ACC112 (cell line): Measurements from ENCODE around the gene ENAM.
A peak's percentile ranks its signal among the peaks of the same experiment; 100 is the strongest.
"Not testable (repeated sequence)": the region's sequence is repeated elsewhere in the genome, so short reads cannot be mapped to it uniquely, and the experiment has no call there.

Experiments used
- H2AFZ ChIP-seq: fragments of 200-600 bp; sonication (generic); one replicate; pipeline ENCODE4 v1.6.0; 2017; ENCODE audit warnings: antibody characterized with exemption, low read length; ENCODE audit not compliant: unreplicated experiment
- H3K27ac ChIP-seq: fragments of 200-600 bp; sonication (generic); 2 replicates; pipeline ENCODE4 v1.5.1; 2014; ENCODE audit warnings: low read depth, mild to moderate bottlenecking, antibody characterized with exemption, low read length, moderate library complexity
- H3K27me3 ChIP-seq: fragments of 200-600 bp; sonication (generic); 2 replicates; pipeline ENCODE4 v1.6.1; 2014; ENCODE audit warnings: mild to moderate bottlenecking, antibody characterized with exemption, low read length, moderate library complexity, mixed read lengths; ENCODE audit not compliant: insufficient read depth
- H3K36me3 ChIP-seq: fragments of 200-600 bp; sonication (generic); 2 replicates; pipeline ENCODE4 v1.6.1; 2016; ENCODE audit warnings: mild to moderate bottlenecking, antibody characterized with exemption, low read length, moderate library complexity, mixed read lengths; ENCODE audit not compliant: insufficient read depth
- H3K4me1 ChIP-seq: fragments of 200-600 bp; sonication (generic); one replicate; pipeline ENCODE4 v1.6.1; 2016; ENCODE audit warnings: low read length, mixed read lengths; ENCODE audit not compliant: insufficient read depth, unreplicated experiment, control insufficient read depth
- H3K4me3 ChIP-seq: fragments of 200-600 bp; sonication (generic); 2 replicates; pipeline ENCODE4 v1.5.1; 2014; ENCODE audit warnings: mild to moderate bottlenecking, low read depth, low read length
- H3K79me2 ChIP-seq: fragments of 200-600 bp; sonication (generic); one replicate; pipeline ENCODE4 v1.6.0; 2016; ENCODE audit warnings: low read length; ENCODE audit not compliant: control insufficient read depth, unreplicated experiment, insufficient read depth

Gene ENAM

DNA sequence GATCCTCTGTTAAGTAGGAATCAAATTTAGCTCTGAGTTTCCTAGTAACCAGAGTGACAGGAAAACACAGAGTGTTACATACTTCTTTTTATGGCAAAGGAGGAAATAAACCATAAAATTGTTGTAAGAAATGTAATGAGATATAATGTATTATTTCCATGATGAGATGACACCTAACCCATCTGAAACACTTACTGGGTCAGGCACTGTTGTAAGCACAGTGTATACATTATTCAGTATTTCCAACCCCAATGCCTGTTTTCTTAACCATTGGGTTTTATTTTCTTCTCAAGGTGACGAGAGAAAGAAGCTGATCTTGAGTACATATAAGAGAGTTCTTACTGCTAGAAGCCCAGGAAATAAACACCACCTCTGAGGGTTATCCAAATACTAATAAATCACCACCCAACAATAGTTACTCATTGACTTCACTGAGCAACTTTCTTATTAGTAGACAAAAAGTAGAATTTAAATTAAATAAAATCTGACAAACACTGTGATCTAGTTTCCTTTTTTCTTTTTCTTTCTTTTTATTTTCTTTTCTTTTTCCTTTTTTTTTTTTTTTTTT, 4.2 kb upstream of the ENAM start:
- H3K79me2 ChIP-seq: no peaks in the 10 kb centered on the region
- no peaks in the 10 kb centered on the region for H3K4me1 ChIP-seq
- no peaks in the 10 kb centered on the region for H3K36me3 ChIP-seq
- H3K27ac ChIP-seq: no peak overlapping the region
- no peak overlapping the region for H3K4me3 ChIP-seq
- H2AFZ ChIP-seq: no peak overlapping the region
- H3K27me3 ChIP-seq: no peaks in the 10 kb centered on the region

DNA sequence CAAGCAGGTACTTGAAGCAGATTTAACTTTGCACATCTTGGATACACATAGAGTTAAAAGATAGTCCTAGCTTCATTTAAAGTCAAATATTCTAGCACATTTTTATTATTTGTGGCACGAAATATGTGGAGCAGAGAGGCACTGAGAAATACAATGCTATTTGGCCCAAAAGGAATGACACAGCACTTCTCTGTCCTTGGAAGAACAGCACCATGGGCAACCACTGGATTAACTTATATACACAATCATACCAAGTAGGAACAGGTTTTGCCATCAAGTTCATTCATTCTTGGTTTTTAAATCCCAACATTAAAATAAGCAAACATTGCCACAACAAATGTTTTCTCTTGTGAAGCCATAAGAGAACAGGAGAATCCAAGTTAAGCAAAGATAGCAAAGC, 924 bp upstream of the ENAM start:
- Histone ChIP-seq H3K79me2 (no peaks in the 10 kb centered on the region), H3K4me1 (peaks cover 13% of the 10 kb centered on the region), H3K36me3 (no peaks in the 10 kb centered on the region), H3K4me3 (no peak overlapping the region), H2AFZ (no peak overlapping the region), H3K27me3 (no peaks in the 10 kb centered on the region), H3K27ac (no peak overlapping the region)

DNA sequence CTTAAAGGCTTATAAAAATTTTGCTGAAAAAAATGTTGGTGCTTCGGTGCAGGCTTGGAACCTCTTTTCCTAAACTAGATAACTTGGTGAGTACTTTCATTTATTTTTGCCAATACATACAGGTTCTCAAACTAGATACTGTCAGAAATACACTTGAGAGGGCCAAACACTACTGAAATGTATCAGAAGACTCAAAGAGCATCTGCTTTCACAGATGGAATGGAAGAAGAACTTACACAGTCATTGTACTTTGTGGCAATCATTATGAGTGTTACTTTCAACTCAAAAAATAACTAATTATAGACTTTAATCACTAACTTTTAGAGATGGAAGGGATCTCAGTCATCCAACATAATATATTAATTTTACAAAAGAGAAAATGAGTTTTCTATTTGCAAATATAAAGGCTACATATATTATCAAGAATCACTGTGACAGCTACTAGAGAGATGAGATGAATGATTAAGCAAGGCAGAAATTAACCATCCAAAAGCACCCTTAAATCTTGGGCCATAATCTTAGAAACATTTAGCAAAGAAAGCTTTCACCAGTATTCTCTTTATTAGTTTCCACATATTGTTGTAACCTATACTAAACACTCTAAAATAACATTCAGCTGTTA, 1.0 kb downstream of the ENAM start:
- H3K36me3 ChIP-seq: no peaks in the 10 kb centered on the region
- no peak overlapping the region for H3K4me3 ChIP-seq
- H3K27ac ChIP-seq: no peak overlapping the region
- H2AFZ ChIP-seq: no peak overlapping the region
- no peaks in the 10 kb centered on the region for H3K79me2 ChIP-seq
- H3K4me1 ChIP-seq: peaks cover 14% of the 10 kb centered on the region
- no peaks in the 10 kb centered on the region for H3K27me3 ChIP-seq

DNA sequence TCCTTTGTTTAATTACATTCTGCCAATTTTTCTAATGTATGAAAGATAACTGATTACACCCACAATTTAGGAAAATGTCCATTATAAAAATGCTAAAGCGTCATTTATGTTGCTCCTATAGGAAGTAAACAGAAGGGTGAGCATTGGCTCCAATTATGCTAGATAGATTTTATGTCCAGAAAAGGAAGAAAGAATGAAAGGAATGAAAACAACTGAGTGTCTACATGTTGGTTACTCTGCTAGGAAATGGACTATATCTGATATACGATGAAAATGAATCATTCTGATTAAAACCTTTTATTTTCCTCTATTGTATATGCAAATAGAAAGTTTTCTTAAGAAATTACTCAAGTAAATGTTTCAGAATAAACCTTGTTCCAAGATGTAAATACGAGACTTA, 1.6 kb downstream of the ENAM start:
- Histone ChIP-seq H3K27ac (no peak overlapping the region), H3K36me3 (no peaks in the 10 kb centered on the region), H2AFZ (no peak overlapping the region), H3K27me3 (no peaks in the 10 kb centered on the region), H3K4me3 (no peak overlapping the region), H3K79me2 (no peaks in the 10 kb centered on the region), H3K4me1 (peaks cover 14% of the 10 kb centered on the region)

DNA sequence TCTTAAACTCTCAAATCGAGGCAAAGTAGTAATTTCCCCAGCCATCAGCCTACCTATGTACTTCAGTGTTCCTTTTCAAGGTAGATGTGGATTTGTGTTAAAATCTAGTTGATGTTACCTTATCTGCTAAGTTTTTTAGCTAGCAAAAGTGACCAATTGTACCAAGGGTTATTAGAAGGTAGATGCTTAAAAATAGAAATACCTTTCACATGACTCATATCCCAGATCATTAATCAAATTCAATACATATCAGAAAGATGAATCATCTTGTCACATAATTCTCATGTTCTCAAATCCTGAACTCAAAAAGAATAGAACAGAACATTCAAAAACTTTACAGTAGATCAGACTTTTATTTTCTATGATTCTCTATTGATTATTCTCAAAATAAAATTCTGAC, 3.5 kb downstream of the ENAM start:
- H3K27me3 ChIP-seq: no peaks in the 10 kb centered on the region
- peak overlapping the region; percentile 26 for H3K27ac ChIP-seq
- no peaks in the 10 kb centered on the region for H3K36me3 ChIP-seq
- peak overlapping the region; percentile 30; the same call in 1 of the 2 replicates for H3K4me3 ChIP-seq
- H2AFZ ChIP-seq: peak overlapping the region; percentile 41
- no peaks in the 10 kb centered on the region for H3K79me2 ChIP-seq
- peaks cover 14% of the 10 kb centered on the region for H3K4me1 ChIP-seq

DNA sequence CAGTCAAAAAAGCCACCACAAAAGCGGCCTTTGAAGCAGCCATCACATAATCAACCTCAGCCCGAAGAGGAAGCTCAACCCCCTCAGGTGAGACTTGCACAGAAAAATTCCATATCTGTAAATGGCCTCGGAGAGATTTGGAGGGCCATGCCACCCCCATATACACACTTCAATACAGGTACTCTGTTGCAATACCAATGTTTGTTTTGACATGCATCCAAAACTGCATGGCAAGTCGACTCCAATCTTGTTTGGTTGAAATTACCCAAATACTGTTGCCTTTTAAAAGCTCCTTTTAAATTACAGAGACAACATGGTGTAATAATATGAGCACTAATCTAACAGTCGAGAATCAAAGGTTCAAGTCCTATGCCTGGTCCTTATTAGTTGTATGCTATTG, 5.9 kb downstream of the ENAM start:
- peaks cover 14% of the 10 kb centered on the region for H3K4me1 ChIP-seq
- H3K36me3 ChIP-seq: no peaks in the 10 kb centered on the region
- no peak overlapping the region for H3K27ac ChIP-seq
- H2AFZ ChIP-seq: no peak overlapping the region
- no peak overlapping the region for H3K4me3 ChIP-seq
- no peaks in the 10 kb centered on the region for H3K79me2 ChIP-seq
- H3K27me3 ChIP-seq: no peaks in the 10 kb centered on the region

DNA sequence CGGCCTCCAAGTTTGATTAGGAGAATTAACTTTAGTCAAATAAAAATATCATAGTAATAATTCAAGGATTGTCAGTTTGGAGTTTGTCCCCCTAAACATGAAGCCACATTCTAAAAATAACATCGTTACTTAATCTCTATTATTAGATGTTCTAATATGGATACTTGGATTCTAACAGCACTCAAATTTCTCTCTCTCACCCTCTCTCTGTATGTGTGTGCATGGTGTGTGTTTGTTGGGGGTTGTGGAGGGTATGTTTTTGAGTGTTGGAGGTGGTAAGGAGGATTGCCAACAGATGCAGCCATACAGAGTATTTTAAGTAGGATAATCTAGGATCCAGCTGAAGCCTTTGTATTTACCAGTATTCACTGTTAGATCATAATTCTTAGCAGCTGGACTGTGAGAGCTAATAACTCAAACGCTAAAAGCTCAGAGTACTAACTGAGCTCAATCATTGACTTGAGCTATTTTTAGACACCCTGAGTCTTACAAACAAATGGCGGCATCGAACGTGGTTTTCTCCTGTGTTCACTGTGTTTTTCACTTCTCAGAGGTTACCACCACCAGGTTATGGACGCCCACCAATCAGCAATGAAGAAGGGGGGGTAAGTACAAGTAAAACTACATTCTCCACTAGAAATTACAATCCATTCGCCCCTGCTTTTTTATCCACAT, 8.8 kb downstream of the ENAM start:
- Histone ChIP-seq H3K36me3 (no peaks in the 10 kb centered on the region), H3K27ac (no peak overlapping the region)

DNA sequence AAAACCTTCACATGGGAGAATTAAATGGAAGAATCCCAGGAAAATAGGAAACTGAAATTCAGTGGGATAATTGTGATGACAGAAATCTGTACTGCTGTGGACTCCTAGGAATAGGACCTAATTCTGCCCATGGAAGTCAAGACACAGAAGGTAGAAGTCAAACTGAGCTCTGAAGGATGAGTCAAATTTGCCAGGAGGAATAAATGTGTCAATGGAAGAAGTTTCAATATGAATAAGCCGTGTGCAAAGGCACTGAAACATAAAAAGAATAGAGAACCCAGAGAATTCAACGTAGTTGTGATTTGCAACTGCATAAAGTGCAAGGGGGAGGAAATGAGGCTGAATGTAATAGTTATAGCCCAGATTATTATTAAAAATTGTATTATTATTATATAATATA, 11.6 kb downstream of the ENAM start:
- H3K36me3 ChIP-seq: no peaks in the 10 kb centered on the region
- H3K4me3 ChIP-seq: no peak overlapping the region
- no peaks in the 10 kb centered on the region for H3K27me3 ChIP-seq
- H3K4me1 ChIP-seq: no peaks in the 10 kb centered on the region
- H3K79me2 ChIP-seq: no peaks in the 10 kb centered on the region
- no peak overlapping the region for H3K27ac ChIP-seq
- no peak overlapping the region for H2AFZ ChIP-seq

More for the DNA sequence above, 8.8 kb downstream of the ENAM start:
- H2AFZ ChIP-seq: no peak overlapping the region
- H3K4me1 ChIP-seq: peaks cover 3% of the 10 kb centered on the region
- H3K79me2 ChIP-seq: no peaks in the 10 kb centered on the region
- H3K27me3 ChIP-seq: no peaks in the 10 kb centered on the region
- H3K4me3 ChIP-seq: no peak overlapping the region

DNA sequence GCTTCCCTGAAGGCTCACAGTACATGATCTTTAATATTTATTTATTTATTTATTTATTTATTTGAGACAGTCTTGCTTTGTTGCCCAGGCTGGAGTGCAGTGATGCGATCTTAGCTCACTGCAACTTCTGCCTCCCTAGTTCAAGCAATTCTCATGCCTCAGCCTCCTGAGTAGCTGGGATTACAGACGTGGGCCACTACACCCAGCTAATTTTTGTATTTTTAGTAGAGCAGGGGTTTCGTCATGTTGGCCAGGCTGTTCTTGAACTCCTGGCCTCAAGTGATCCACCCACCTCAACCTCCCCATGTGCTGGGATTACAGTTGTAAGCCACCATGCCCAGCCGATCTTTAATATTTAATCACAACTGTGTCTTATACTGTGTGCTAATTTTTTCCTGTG, 22.2 kb downstream of the ENAM start:
- H3K36me3 ChIP-seq, H3K79me2 ChIP-seq, H3K27ac ChIP-seq, H3K27me3 ChIP-seq, H3K4me3 ChIP-seq, H3K4me1 ChIP-seq, H2AFZ ChIP-seq: not testable (repeated sequence)

DNA sequence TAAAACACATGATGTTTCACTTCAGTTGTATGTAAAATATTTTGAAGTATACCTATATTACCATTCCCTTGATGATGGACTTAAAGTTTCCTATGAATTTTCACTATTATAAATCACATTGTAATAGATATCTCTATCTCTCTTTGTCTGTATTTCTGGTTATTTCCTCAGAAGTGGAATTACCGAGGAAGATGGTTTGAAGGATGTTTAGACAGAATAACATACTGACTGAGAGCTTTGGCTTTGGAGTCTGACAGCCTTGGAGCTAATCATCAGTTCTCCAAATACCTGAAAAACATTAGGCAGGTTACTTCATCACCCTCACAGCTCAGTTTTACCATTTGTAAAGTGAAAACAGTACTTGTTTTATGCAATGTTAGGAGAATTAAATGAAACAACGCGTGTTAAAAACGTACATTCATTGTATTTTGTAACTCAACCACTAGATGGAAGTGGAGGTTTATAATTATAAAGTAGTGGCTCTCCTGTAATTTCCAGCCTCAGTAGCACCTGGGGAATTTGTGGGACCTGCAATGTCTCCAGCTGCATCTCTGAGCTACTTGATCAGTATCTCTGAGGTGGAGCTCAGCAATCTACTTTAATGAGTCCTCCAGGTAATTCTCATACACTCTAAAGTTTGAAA, 23.4 kb downstream of the ENAM start:
- Histone ChIP-seq H3K36me3 (no peaks in the 10 kb centered on the region), H3K27me3 (no peaks in the 10 kb centered on the region), H3K4me3 (peak overlapping the region; percentile 47), H3K27ac (no peak overlapping the region), H3K79me2 (no peaks in the 10 kb centered on the region), H2AFZ (peak overlapping the region; percentile 92), H3K4me1 (no peaks in the 10 kb centered on the region)

DNA sequence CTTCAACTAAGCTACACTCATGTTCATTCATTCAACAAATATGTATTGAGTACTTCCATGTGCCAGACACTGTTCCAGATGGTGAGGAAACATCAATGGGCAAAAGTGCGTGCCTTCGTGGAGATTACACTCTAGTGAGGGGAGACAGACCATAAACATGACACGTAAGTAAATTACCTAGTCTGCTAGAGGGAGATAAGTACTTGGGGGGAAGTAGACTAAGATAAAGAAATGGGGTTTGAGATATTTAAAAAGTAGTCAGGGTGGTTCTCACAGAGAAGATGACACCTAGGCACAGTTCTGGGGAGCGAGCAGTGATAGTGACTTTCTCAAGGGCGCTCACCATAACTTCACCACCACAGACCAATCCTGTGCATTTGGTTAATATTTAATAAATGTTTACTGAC, 26.1 kb downstream of the ENAM start:
- Histone ChIP-seq H3K4me3 (no peak overlapping the region), H3K36me3 (no peaks in the 10 kb centered on the region), H3K27me3 (no peaks in the 10 kb centered on the region), H3K27ac (no peak overlapping the region), H3K79me2 (no peaks in the 10 kb centered on the region), H3K4me1 (no peaks in the 10 kb centered on the region), H2AFZ (no peak overlapping the region)
